PC-9 (cell line): ENCODE results near the gene TGFBR1.
"Not testable (repeated sequence)": the region's sequence is repeated elsewhere in the genome, so short reads cannot be mapped to it uniquely, and the experiment has no call there.

Experiments
- EZH2 ChIP-seq: fragments of 200-600 bp; sonication (generic); IDR thresholded peaks from 2 replicates; pipeline ENCODE4 v1.8.0; 2017; ENCODE audit warnings: antibody characterized with exemption, low read depth
- TF ChIP-seq, protein P1 (sequence below): fragments of 200-600 bp; sonication (generic); conservative IDR thresholded peaks from 2 replicates; pipeline ENCODE4 v1.6.1; 2017; ENCODE audit warnings: mixed run types, antibody characterized with exemption, mild to moderate bottlenecking, moderate library complexity

- TF ChIP-seq, protein P1, sequence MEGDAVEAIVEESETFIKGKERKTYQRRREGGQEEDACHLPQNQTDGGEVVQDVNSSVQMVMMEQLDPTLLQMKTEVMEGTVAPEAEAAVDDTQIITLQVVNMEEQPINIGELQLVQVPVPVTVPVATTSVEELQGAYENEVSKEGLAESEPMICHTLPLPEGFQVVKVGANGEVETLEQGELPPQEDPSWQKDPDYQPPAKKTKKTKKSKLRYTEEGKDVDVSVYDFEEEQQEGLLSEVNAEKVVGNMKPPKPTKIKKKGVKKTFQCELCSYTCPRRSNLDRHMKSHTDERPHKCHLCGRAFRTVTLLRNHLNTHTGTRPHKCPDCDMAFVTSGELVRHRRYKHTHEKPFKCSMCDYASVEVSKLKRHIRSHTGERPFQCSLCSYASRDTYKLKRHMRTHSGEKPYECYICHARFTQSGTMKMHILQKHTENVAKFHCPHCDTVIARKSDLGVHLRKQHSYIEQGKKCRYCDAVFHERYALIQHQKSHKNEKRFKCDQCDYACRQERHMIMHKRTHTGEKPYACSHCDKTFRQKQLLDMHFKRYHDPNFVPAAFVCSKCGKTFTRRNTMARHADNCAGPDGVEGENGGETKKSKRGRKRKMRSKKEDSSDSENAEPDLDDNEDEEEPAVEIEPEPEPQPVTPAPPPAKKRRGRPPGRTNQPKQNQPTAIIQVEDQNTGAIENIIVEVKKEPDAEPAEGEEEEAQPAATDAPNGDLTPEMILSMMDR, result not testable (repeated sequence)
- not testable (repeated sequence) for TF ChIP-seq EZH2
Observed at GRCh38 chr9:99099806-99100585, 4.9 kb upstream of the TGFBR1 start.
